Keratinocyte (primary cell): Measurements from ENCODE around the gene RNF149.

ENCODE experiments used
- EZH2 ChIP-seq: IDR thresholded peaks from one replicate; pipeline ENCODE4 v1.6.1; 2012; ENCODE audit warnings: inconsistent platforms, mild to moderate bottlenecking, low read length, moderate library complexity
- TF ChIP-seq, protein P1 (sequence below), 3 experiments: IDR thresholded peaks in 1 of 3; conservative IDR thresholded peaks in 1 of 3; optimal IDR thresholded peaks in 1 of 3; 2 replicates in 2 of 3; 3 replicates in 1 of 3; pipeline versions ENCODE3 to v1.5.1; 2011; ENCODE audit warnings: low read length in 3 of 3, mild to moderate bottlenecking in 3 of 3, moderate library complexity in 2 of 3, control low read depth in 1 of 3, inconsistent platforms in 1 of 3; ENCODE audit not compliant: insufficient read depth in 2 of 3; ENCODE audit errors: extremely low read depth in 1 of 3

DNA sequence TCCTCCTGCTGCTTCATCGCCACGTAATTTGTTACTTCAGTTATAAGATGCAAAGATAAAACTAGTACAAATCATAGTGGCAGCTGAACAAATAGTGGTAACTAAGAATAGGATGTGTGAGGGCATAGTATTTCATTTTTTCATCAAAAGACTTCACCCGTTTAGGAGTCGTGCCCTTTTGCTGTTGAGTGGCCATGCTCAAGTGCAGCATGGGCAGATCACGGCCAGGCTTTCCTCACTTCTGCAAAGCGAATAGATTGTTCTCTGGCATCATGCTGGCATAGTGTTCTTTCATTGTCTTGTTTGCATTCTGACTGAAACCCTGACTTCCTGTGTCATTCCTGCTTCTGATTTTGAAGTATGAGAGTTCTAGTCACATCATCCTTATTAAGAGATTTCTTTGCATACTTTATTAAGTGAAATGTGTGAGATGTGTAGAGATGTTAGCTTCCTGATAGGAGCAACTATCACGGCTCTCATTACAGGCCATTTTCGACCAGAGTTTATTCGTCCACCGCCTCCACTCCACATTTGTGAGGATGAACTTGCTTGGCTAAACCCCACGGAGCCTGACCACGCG is 44.1 kb downstream of the RNF149 start:
- TF ChIP-seq, protein P1, sequence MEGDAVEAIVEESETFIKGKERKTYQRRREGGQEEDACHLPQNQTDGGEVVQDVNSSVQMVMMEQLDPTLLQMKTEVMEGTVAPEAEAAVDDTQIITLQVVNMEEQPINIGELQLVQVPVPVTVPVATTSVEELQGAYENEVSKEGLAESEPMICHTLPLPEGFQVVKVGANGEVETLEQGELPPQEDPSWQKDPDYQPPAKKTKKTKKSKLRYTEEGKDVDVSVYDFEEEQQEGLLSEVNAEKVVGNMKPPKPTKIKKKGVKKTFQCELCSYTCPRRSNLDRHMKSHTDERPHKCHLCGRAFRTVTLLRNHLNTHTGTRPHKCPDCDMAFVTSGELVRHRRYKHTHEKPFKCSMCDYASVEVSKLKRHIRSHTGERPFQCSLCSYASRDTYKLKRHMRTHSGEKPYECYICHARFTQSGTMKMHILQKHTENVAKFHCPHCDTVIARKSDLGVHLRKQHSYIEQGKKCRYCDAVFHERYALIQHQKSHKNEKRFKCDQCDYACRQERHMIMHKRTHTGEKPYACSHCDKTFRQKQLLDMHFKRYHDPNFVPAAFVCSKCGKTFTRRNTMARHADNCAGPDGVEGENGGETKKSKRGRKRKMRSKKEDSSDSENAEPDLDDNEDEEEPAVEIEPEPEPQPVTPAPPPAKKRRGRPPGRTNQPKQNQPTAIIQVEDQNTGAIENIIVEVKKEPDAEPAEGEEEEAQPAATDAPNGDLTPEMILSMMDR (optimal IDR thresholded peaks at IDR 0.05 in 1 of 3, IDR thresholded peaks at IDR 0.05 in 1 of 3, conservative IDR thresholded peaks at IDR 0.05 in 1 of 3; ENCODE audit: extremely low read depth in 1 of 3, insufficient read depth in 2 of 3, low read length in 3 of 3), result no peak
- no peak for TF ChIP-seq EZH2
